Measurements from ENCODE around the gene IGFL4.

The IGFL4 gene

GRCh38 chr19:45995715-45996385 lies 45.0 kb downstream of the IGFL4 start:
- in situ Hi-C loops (cut with MboI; ENCODE audit: low sequenced_read_pairs), result no loop called here

- in situ Hi-C loops (cut with MboI; ENCODE audit: low sequenced_read_pairs), result no loop called here
Observed at GRCh38 chr19:45994998-45995714, 45.6 kb downstream of the IGFL4 start, which contains the start of gene CCDC61. TSS of gene CCDC61 (plus strand) at chr19:45995467. CDS start at chr19:46003019, 7,552 bp downstream.

- in situ Hi-C loops (cut with MboI; ENCODE audit: low sequenced_read_pairs), result no loop called here
Observed at GRCh38 chr19:45994456-45994997, 46.3 kb downstream of the IGFL4 start.

GRCh38 chr19:45990113-45990728 lies 50.6 kb downstream of the IGFL4 start:
- in situ Hi-C loops (cut with MboI; ENCODE audit: low sequenced_read_pairs), result no loop called here

Data from hTERT RPE-1 (cell line).